Activated T-cell treated with anti-CD3 and anti-CD28 coated beads, Interleukin-2, amount 50 U/mL, for 4 hours (primary cell): ENCODE results near the gene CNTN2. TPM values are rescaled to one million over a fixed set of nuclear protein-coding genes. Genes with fewer than 3 reads are reported as not detected.
A peak's percentile ranks its signal among the peaks of the same experiment; 100 is the strongest.

Experiments used
- ATAC-seq, 2 donors: fragments of 200-7000 bp; cut with Tn5 transposase; one replicate each; pipeline ENCODE4 v1.10.0; 2021
- DNase-seq: peaks from one replicate; pipeline ENCODE4 v3.0.0-alpha.2; 2020
- H3K27me3 Mint-ChIP-seq: one replicate; pipeline ENCODE4 v1.8.0; 2021; ENCODE audit warnings: low read depth, mixed read lengths
- H3K36me3 Mint-ChIP-seq: one replicate; pipeline ENCODE4 v1.8.0; 2022; ENCODE audit warnings: mixed read lengths; ENCODE audit not compliant: insufficient read depth
- H3K4me1 Mint-ChIP-seq: one replicate; pipeline ENCODE4 v1.8.0; 2021; ENCODE audit warnings: low read depth, mixed read lengths
- H3K4me3 Mint-ChIP-seq: one replicate; pipeline ENCODE4 v1.8.0; 2021; ENCODE audit warnings: mild to moderate bottlenecking, moderate library complexity, mixed read lengths
- H3K9me3 Mint-ChIP-seq: one replicate; pipeline ENCODE4 v1.8.0; 2021; ENCODE audit warnings: mixed read lengths
- total RNA-seq, 3 donors: library from RNA; stranded (reverse); gene quantifications; one replicate each; pipeline ENCODE4 v1.2.1, GENCODE V29; 2021

The CNTN2 gene
- not detected for total RNA-seq

- no peak within 1 kb of the TSS for H3K4me3 Mint-ChIP-seq
- H3K9me3 Mint-ChIP-seq = no peaks in the 10 kb centered on the region
- ATAC-seq (peak; percentile 18 to 41), DNase-seq (no peak)
- H3K36me3 Mint-ChIP-seq = no peaks in the 10 kb centered on the region
- H3K4me1 Mint-ChIP-seq = no peaks in the 10 kb centered on the region
- peaks cover 50% of the 10 kb centered on the region for H3K27me3 Mint-ChIP-seq
Measured at GRCh38 chr1:205042911-205043806, at the start of gene CNTN2. Gene CNTN2, plus strand, starts transcription at chr1:205043212. Its CDS starts 9,974 bp downstream, at chr1:205053186.

DNA sequence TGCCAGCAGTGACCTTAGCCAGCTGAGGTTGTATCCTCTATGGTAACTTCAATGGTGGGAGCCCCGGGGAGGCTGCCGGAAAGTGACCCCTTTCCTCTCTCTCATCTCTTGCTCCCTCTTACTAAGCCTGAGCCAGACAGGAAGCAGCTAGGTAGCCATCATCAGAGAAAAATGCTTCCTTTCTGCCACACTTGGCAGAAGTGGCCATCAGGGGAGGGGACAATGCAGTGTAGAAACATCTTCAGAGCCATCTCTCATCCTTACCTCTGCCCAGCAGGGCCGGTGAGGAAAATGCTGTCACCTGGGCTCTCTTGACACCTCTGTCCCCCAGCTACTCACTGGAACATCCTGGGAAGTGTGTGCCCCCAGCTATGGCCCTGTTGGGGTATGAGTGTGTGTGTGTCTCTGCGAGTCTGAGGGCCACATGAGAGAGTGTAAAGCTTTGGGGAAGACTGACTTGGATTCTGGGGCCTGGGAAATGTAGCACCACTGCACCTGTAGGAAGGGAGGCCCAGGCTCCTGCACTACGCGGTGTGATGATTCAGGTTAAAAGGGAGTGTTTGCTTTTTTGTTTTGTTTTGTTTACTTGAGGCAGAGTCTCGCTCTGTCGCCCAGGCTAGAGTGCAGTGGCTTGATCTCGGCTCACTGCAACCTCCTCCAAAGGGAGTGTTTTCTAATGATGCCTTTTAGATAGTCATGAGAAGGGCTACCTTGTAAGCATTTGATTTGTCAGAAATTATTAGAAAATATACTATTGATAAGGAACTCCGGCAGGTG lies 48.7 kb upstream of the CNTN2 start:
- Mint-ChIP-seq H3K36me3 (no peaks in the 10 kb centered on the region), H3K4me1 (peaks cover 10% of the 10 kb centered on the region), H3K9me3 (no peaks in the 10 kb centered on the region), H3K4me3 (no peak overlapping the region), H3K27me3 (peaks cover 2% of the 10 kb centered on the region)
- ATAC-seq (no peak), DNase-seq (no peak)

DNA sequence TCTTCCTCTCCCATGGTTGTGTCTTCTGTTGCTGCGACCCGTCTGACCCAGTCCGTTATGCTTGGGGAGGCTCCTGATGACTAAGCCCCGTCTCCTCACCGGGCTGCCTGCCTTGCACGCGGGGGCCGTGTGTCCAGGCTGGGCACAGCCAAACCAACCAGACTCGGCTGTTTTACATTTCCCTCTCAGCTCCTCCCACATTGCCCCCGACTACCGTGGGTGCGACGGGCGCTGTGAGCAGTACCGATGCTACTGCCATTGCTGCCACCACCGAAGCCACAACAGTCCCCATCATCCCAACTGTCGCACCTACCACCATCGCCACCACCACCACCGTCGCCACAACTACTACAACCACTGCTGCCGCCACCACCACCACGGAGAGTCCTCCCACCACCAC lies 46.0 kb upstream of the CNTN2 start:
- DNase-seq (no peak), ATAC-seq (no peak)
- Mint-ChIP-seq H3K27me3 (peaks cover 6% of the 10 kb centered on the region), H3K9me3 (no peaks in the 10 kb centered on the region), H3K36me3 (no peaks in the 10 kb centered on the region), H3K4me3 (no peak overlapping the region), H3K4me1 (peaks cover 10% of the 10 kb centered on the region)

DNA sequence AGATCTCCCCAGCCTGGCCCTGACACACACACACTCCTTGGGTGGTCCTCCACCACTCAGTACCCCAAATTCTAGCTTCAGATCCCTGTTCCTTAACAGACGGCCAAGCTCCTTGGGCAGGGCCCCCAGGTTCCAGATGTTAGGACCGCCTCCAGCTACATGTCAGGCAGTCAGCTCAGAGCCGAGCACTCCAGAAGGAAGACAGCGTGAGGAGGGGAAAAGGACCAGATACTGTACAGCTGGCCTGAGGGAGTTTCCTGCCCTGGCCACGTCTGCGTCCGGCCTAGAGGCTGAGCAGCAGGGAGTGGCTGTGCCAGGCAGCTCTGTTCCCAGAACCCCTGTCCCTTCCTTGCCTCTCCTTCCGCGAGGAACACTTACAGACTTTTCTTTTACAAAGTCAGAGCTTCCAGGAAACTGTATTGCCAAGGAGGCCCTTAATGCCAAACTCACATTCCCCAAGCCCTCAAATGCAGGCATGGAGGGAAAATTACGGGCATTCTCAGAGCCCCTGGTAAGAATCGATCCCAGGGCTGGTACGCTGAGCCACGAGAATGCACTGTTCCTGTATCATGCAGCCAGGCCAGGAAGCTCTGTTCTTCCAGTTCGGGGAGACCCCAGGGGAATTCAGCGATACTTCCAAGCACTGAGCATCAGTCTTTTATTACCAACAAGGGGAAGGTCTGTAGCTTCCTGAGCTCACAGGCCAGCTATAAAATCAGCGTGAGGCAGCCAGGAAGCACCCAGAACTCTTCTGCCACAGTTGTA lies 45.2 kb upstream of the CNTN2 start:
- Mint-ChIP-seq H3K36me3 (no peaks in the 10 kb centered on the region), H3K4me3 (no peak overlapping the region), H3K27me3 (peaks cover 6% of the 10 kb centered on the region), H3K4me1 (peaks cover 3% of the 10 kb centered on the region), H3K9me3 (no peaks in the 10 kb centered on the region)
- no peak for DNase-seq
- ATAC-seq = no peak

- no peak for ATAC-seq
- no peaks in the 10 kb centered on the region for H3K36me3 Mint-ChIP-seq
- no peaks in the 10 kb centered on the region for H3K9me3 Mint-ChIP-seq
- no peaks in the 10 kb centered on the region for H3K4me1 Mint-ChIP-seq
- DNase-seq = no peak
- peaks cover 6% of the 10 kb centered on the region for H3K27me3 Mint-ChIP-seq
- no peak overlapping the region for H3K4me3 Mint-ChIP-seq
Measured at GRCh38 chr1:205001162-205001561, 41.9 kb upstream of the CNTN2 start.

DNA sequence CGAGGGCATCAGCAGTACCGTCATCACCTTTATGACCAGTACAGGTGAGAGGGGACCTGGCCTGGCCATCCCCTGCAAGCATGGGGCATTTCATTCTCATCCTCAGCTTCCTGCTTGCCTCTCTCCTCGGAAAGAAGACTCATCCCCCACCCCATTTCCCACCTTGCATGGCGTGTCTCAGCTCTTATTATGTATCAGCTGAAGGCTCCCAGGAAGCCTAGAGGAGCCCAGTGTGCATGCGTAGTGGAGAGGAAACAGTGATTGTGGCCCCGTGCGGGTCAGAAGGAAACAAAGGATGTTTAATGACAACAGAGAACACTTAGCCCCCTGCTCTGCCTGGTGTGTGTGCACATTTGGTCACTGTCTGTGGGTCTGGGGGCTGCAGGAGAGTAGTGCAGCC lies 40.3 kb upstream of the CNTN2 start:
- Mint-ChIP-seq H3K4me3 (no peak overlapping the region), H3K27me3 (peaks cover 6% of the 10 kb centered on the region), H3K36me3 (no peaks in the 10 kb centered on the region), H3K4me1 (no peaks in the 10 kb centered on the region), H3K9me3 (no peaks in the 10 kb centered on the region)
- no peak for DNase-seq
- ATAC-seq = no peak

DNA sequence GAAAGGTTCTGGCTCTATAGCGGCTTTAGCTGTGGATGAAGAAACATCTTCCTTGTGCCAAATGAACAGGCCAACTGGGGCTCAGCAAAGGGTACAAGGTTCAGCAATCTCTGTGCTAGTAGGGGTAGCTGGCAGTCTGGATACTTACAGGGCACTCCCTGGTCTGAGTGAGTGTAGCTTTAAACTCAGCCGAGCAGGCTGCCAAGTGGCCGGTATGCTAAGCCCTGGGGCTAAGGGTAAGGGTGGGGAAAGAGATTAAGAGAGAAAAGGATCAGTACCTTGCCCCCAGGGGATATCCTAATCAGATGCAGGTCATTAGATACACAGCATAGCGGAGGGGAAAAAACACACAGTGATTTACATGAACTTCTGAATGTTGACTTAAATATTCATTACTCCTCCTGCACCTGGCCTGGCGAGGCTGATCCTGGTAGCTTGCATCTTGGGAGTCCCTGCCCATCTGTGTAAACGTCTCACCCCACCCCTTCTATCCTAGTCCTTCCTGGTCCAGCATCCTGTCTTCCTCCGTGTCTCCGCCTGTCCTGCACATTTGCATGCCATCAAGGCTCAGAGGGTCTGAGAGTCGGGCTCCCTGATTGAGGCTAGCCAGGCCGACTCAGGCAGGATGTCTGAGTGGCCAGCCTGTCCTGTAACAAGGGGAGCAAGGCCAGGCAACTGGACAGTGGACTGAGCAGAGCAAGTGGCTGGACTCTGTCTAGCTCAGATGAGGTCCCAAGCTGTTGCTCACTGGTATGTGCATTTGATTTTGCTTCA lies 39.5 kb upstream of the CNTN2 start:
- Mint-ChIP-seq H3K4me3 (no peak overlapping the region), H3K27me3 (peaks cover 6% of the 10 kb centered on the region), H3K36me3 (no peaks in the 10 kb centered on the region), H3K9me3 (no peaks in the 10 kb centered on the region), H3K4me1 (no peaks in the 10 kb centered on the region)
- DNase-seq = no peak
- no peak for ATAC-seq

DNA sequence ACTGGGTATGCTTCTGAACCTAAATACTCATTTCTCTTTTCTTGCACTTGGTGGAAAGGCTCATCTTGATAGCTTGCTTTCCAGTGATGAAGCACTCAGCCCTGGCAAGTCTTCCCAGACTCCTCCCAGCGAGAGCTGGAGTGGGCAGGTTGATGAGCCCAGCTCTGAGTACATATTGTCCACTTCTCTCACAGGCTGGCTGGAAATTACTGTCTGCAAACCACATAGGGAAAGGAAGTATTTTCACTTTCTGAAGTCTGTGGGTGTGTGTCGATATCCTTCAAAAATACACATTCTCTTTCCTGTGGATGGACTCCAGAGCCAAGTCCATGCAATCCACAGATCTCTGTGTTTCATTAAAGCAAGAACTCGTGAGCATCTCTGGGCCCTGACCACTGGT lies 38.7 kb upstream of the CNTN2 start:
- H3K4me1 Mint-ChIP-seq = no peaks in the 10 kb centered on the region
- H3K4me3 Mint-ChIP-seq = no peak overlapping the region
- peaks cover 6% of the 10 kb centered on the region for H3K27me3 Mint-ChIP-seq
- H3K9me3 Mint-ChIP-seq = no peaks in the 10 kb centered on the region
- DNase-seq (no peak), ATAC-seq (no peak)
- no peaks in the 10 kb centered on the region for H3K36me3 Mint-ChIP-seq

DNA sequence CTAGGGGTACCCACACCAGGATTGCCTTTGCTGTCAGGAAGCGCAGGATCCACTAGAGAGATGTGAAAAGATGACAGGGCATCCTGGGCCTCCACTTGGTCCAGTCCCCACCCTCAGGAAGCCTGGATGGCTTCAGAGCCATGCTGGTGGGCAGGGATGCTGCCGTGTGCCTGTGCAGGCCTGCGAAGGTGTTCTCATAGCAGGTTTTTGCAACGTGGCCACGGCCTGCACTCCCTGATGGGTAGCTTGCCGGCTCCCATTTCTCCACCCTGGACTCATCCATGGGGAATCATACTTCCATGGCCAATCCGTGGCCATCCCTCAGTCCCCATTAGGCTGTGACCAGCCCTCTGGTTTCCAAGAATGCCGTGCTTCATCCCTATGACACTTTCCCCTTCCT lies 34.1 kb upstream of the CNTN2 start:
- H3K4me3 Mint-ChIP-seq = no peak overlapping the region
- H3K36me3 Mint-ChIP-seq = no peaks in the 10 kb centered on the region
- peaks cover 3% of the 10 kb centered on the region for H3K27me3 Mint-ChIP-seq
- H3K9me3 Mint-ChIP-seq = no peaks in the 10 kb centered on the region
- DNase-seq = no peak
- no peak for ATAC-seq
- no peaks in the 10 kb centered on the region for H3K4me1 Mint-ChIP-seq

GRCh38 chr1:205009670-205010069 lies 33.3 kb upstream of the CNTN2 start:
- ATAC-seq = no peak
- H3K9me3 Mint-ChIP-seq = no peaks in the 10 kb centered on the region
- H3K27me3 Mint-ChIP-seq = peaks cover 3% of the 10 kb centered on the region
- H3K4me3 Mint-ChIP-seq = no peak overlapping the region
- no peaks in the 10 kb centered on the region for H3K36me3 Mint-ChIP-seq
- DNase-seq = no peak
- no peaks in the 10 kb centered on the region for H3K4me1 Mint-ChIP-seq

DNA sequence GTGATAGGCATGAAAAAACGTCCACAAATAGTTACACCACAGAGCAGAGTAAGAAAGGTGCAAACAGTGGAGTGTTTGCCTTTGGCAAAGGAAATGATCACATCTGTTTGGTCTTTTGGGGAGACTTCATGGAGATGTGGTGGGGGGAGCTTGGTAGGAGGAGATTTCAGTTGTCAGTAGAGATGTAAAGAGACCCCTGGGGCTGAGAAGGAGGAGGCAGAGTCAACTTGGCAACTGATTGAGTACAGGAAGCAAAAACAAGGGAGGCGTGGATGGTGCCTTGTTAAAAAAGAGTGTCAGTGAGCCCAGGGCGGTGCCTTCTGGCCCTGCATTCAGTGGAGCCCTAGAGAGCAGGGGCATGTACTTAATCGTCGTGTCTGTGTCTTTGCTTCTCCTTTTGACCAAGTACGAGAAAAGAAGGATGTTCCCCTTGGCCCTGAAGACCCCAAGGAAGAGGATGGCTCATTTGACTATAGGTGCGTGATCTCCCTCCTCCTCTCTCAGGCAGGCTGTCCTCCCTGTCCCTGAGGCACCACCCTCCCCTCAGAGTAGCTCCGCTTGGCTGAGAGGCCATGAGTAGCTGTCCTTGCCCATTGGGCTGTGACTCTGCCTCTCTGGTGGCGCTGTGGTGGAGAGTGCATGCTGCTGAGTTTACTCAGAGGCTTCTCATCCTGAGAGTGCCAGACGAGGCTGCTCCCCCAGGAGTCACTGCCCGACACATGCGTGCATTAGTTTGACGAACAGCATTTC lies 30.4 kb upstream of the CNTN2 start:
- ATAC-seq = no peak
- H3K4me1 Mint-ChIP-seq = no peaks in the 10 kb centered on the region
- H3K36me3 Mint-ChIP-seq = no peaks in the 10 kb centered on the region

GRCh38 chr1:205013683-205014367 lies 29.2 kb upstream of the CNTN2 start:
- no peak for ATAC-seq
- Mint-ChIP-seq H3K4me1 (no peaks in the 10 kb centered on the region), H3K36me3 (no peaks in the 10 kb centered on the region), H3K27me3 (peaks cover 5% of the 10 kb centered on the region), H3K4me3 (no peak overlapping the region), H3K9me3 (no peaks in the 10 kb centered on the region)
- no peak for DNase-seq

More for the DNA sequence above, 30.4 kb upstream of the CNTN2 start:
- no peak for DNase-seq
- no peaks in the 10 kb centered on the region for H3K9me3 Mint-ChIP-seq
- H3K4me3 Mint-ChIP-seq = no peak overlapping the region
- H3K27me3 Mint-ChIP-seq = peaks cover 5% of the 10 kb centered on the region

DNA sequence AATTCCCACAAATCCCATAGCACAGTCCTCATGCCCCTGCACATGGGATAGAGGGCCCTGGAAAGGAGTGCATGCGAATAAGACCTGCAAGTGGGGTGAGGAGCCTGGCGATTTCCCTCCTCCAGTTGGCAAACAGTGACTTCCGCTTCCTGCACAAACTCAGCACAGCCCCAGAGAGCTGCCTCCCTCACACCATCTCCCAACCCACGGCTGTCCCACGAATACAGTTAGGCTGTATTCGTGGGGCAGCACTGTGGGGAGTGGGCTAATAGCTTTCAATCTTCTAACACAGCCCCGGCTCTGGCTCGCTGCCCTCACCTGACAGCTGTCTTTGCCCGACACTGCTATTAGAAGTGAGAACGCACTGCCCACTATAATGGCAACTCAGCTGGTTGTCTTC lies 28.2 kb upstream of the CNTN2 start:
- Mint-ChIP-seq H3K4me1 (no peaks in the 10 kb centered on the region), H3K27me3 (peaks cover 5% of the 10 kb centered on the region), H3K4me3 (no peak overlapping the region), H3K36me3 (no peaks in the 10 kb centered on the region), H3K9me3 (no peaks in the 10 kb centered on the region)
- ATAC-seq (no peak), DNase-seq (no peak)
